GM18508 (cell line): ENCODE results near the gene NPIPB5.
"Not testable (repeated sequence)": the region's sequence is repeated elsewhere in the genome, so short reads cannot be mapped to it uniquely, and the experiment has no call there.

Source experiments
- ATAC-seq: cut with Tn5 transposase; IDR thresholded peaks from one replicate; pipeline ENCODE4 v1.9.1; 2021; ENCODE audit warnings: moderate number of reproducible peaks; ENCODE audit not compliant: insufficient read depth, unreplicated experiment

The NPIPB5 gene

GRCh38 chr16:22510591-22510990 lies at the start of gene NPIPB5:
TSS of gene NPIPB5 (plus strand) at chr16:22510891. CDS start at chr16:22513802, 2,911 bp downstream.
- ATAC-seq = not testable (repeated sequence)

GRCh38 chr16:22468846-22469245 lies 41.8 kb upstream of the NPIPB5 start:
- not testable (repeated sequence) for ATAC-seq

- ATAC-seq = not testable (repeated sequence)
Measured at GRCh38 chr16:22537996-22538395, 27.3 kb downstream of the NPIPB5 start.

GRCh38 chr16:22544809-22545208 lies 34.1 kb downstream of the NPIPB5 start:
- ATAC-seq = not testable (repeated sequence)

GRCh38 chr16:22546630-22547029 lies 35.9 kb downstream of the NPIPB5 start:
- not testable (repeated sequence) for ATAC-seq

- ATAC-seq = not testable (repeated sequence)
Measured at GRCh38 chr16:22547170-22547765, 36.6 kb downstream of the NPIPB5 start.

- not testable (repeated sequence) for ATAC-seq
Measured at GRCh38 chr16:22549853-22550252, 39.2 kb downstream of the NPIPB5 start.

- not testable (repeated sequence) for ATAC-seq
Measured at GRCh38 chr16:22551143-22551542, 40.5 kb downstream of the NPIPB5 start.

GRCh38 chr16:22551651-22552050 lies 41.0 kb downstream of the NPIPB5 start:
- ATAC-seq = not testable (repeated sequence)

- not testable (repeated sequence) for ATAC-seq
Measured at GRCh38 chr16:22556759-22557158, 46.1 kb downstream of the NPIPB5 start.
